Nephron (organoid): Measurements from ENCODE around the gene LYZL2.
"Not testable (repeated sequence)": the region's sequence is repeated elsewhere in the genome, so short reads cannot be mapped to it uniquely, and the experiment has no call there.

Experiments used
- H3K27ac Mint-ChIP-seq, 3 experiments: 2 replicates each; pipeline ENCODE4 v1.8.0; 2020; ENCODE audit warnings: mixed read lengths in 3 of 3, mild to moderate bottlenecking in 2 of 3, moderate library complexity in 1 of 3
- H3K27me3 Mint-ChIP-seq: 2 replicates; pipeline ENCODE4 v1.8.0; 2021; ENCODE audit warnings: low read depth, mild to moderate bottlenecking, moderate library complexity, mixed read lengths
- H3K36me3 Mint-ChIP-seq: 2 replicates; pipeline ENCODE4 v1.8.0; 2020; ENCODE audit warnings: low read depth, mixed read lengths
- H3K4me1 Mint-ChIP-seq: 2 replicates; pipeline ENCODE4 v1.8.0; 2020; ENCODE audit warnings: mixed read lengths
- H3K4me3 Mint-ChIP-seq, 3 experiments: 2 replicates each; pipeline ENCODE4 v1.8.0; 2020; ENCODE audit warnings: mild to moderate bottlenecking in 3 of 3, mixed read lengths in 3 of 3, moderate library complexity in 2 of 3
- H3K9me3 Mint-ChIP-seq: 2 replicates; pipeline ENCODE4 v1.8.0; 2020; ENCODE audit warnings: mixed read lengths
- CTCF ChIP-seq, 3 experiments: fragments of 200-600 bp; sonication (generic); IDR thresholded peaks; one replicate each; pipeline ENCODE4 v1.5.0; 2021; ENCODE audit warnings: antibody characterized with exemption in 3 of 3; ENCODE audit not compliant: unreplicated experiment in 3 of 3

Gene LYZL2

DNA sequence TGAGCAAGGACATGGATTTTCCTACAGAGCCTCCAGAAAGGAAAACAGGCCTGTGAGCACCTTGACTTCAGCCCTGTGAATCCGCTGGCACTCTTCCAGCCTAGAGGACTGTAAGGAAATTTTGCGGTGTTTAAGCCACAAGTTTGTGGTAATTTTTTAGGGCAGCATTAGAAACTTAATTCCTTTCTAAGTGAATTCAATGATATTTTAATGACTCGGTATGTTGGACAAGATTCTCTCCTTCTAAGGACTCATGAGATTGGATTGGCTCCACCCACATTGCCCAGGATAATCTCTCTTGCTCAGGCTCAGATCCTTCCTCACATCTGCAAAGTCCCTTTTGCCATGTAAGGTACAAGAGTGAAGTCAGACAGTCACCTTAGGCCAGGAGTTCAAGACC is 4.5 kb downstream of the LYZL2 start:
- peaks cover 5% of the 10 kb centered on the region for H3K9me3 Mint-ChIP-seq
- H3K27me3 Mint-ChIP-seq, result peaks cover 3% of the 10 kb centered on the region
- no peaks in the 10 kb centered on the region for H3K4me1 Mint-ChIP-seq
- no peak overlapping the region for H3K4me3 Mint-ChIP-seq
- H3K36me3 Mint-ChIP-seq, result no peaks in the 10 kb centered on the region
- no peak for TF ChIP-seq CTCF (IDR thresholded peaks at IDR 0.05; ENCODE audit: unreplicated experiment in 3 of 3)
- no peak overlapping the region for H3K27ac Mint-ChIP-seq

GRCh38 chr10:30619966-30620365 is 9.6 kb downstream of the LYZL2 start:
- no peak overlapping the region for H3K4me3 Mint-ChIP-seq
- no peaks in the 10 kb centered on the region for H3K27me3 Mint-ChIP-seq
- no peak for TF ChIP-seq CTCF (IDR thresholded peaks at IDR 0.05; ENCODE audit: unreplicated experiment in 3 of 3)
- H3K9me3 Mint-ChIP-seq, result peaks cover 8% of the 10 kb centered on the region
- no peaks in the 10 kb centered on the region for H3K4me1 Mint-ChIP-seq
- no peak overlapping the region for H3K27ac Mint-ChIP-seq
- no peaks in the 10 kb centered on the region for H3K36me3 Mint-ChIP-seq

GRCh38 chr10:30617070-30617469 is 12.5 kb downstream of the LYZL2 start:
- Mint-ChIP-seq H3K27ac (no peak overlapping the region), H3K4me1 (peaks cover 6% of the 10 kb centered on the region), H3K4me3 (no peak overlapping the region), H3K27me3 (peaks cover 6% of the 10 kb centered on the region), H3K36me3 (no peaks in the 10 kb centered on the region), H3K9me3 (peaks cover 8% of the 10 kb centered on the region)
- no peak for TF ChIP-seq CTCF (IDR thresholded peaks at IDR 0.05; ENCODE audit: unreplicated experiment in 3 of 3)

DNA sequence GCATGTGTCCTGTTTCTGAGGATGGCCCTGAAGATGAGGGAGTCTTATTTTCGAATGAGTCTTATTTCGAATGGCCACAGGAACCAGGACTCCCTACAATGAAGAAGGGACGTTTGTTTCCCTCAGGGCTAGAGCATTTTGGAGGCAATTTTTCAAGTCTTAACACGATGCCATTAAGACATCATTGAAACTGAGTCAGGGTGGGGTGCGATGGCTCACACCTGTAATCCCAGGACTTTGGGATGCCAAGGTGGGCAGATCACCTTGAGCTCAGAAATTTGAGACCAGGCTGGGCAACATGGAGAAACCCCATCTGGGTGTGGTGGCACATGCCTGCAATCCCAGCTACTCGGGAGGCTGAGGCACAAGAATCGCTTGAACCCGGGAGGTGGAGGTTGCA is 18.5 kb downstream of the LYZL2 start:
- H3K36me3 Mint-ChIP-seq, H3K27ac Mint-ChIP-seq, H3K9me3 Mint-ChIP-seq, H3K27me3 Mint-ChIP-seq, H3K4me3 Mint-ChIP-seq: not testable (repeated sequence)
- H3K4me1 Mint-ChIP-seq, result peaks cover 18% of the 10 kb centered on the region

GRCh38 chr10:30607814-30608213 is 21.7 kb downstream of the LYZL2 start:
- Mint-ChIP-seq H3K4me1 (peaks cover 29% of the 10 kb centered on the region), H3K27ac (no peak overlapping the region)

DNA sequence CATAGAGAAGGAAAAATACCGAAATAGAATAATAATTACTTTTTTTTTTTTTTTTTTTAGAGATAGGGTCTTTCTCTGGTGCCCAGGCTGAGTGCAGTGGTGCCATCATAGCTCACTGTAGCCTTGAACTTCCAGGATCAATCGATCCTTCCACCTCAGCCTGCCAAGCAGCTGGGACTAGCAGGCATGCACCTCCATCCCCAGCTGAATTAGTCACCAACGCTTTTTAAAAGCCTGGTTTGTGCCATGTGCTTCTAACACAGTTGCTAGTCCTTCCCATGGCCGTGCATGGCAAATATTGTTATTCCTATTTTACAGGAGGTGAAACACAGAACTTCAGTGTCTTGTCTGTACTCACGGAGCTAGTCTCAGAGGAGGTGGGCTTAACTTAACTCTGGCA is 23.2 kb downstream of the LYZL2 start:
- peaks cover 7% of the 10 kb centered on the region for H3K9me3 Mint-ChIP-seq
- no peak overlapping the region for H3K27ac Mint-ChIP-seq
- no peak overlapping the region for H3K4me3 Mint-ChIP-seq
- peaks cover 19% of the 10 kb centered on the region for H3K4me1 Mint-ChIP-seq
- no peaks in the 10 kb centered on the region for H3K36me3 Mint-ChIP-seq
- no peaks in the 10 kb centered on the region for H3K27me3 Mint-ChIP-seq
- no peak for TF ChIP-seq CTCF (IDR thresholded peaks at IDR 0.05; ENCODE audit: unreplicated experiment in 3 of 3)

More at GRCh38 chr10:30607814-30608213, 21.7 kb downstream of the LYZL2 start:
- peaks cover 7% of the 10 kb centered on the region for H3K9me3 Mint-ChIP-seq
- peaks cover 3% of the 10 kb centered on the region for H3K27me3 Mint-ChIP-seq
- H3K4me3 Mint-ChIP-seq, result no peak overlapping the region
- no peaks in the 10 kb centered on the region for H3K36me3 Mint-ChIP-seq
- TF ChIP-seq CTCF (IDR thresholded peaks at IDR 0.05; ENCODE audit: unreplicated experiment in 3 of 3), result no peak

DNA sequence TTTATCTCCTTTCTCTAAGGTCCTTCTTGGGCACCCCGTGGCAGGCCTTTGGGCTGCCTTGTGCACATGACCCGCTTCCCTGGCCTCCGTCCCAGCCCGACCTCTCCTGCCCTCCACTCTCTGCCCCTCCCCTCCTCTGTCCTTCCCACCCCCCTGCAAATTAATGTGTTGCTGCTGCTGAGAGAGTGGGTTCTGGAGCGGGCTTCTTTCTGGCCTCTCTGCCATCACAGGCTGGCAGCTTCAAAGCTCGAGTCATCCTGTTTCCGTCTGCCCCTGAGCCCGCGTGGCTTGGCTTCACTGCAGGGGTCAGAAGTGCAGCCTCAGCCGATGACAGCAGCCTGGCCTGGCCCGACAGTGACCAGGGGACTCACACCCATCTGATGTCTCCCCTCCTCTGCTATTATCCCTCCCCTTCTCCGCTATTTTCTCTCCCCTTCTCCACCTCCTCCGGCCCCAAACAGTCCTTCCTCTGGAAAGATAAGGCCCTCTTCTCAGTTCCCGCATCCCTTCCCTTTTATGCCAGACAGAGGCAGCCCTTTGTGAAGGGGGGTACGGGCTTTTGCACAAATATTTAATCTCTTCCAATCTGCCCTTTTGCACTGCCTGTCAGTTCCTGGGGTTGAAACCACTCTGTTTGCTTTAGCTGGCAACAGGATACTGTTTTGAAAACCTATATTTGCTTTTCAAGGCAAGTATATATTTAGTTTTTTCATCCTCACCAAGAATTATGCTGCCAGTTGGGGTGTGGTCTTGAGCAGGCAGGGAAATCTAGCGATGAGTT is 24.0 kb downstream of the LYZL2 start:
- Mint-ChIP-seq H3K27ac (peak overlapping the region in 1 of 3 experiments; percentile 4), H3K4me1 (peaks cover 19% of the 10 kb centered on the region)
- not testable (repeated sequence) for H3K4me3 Mint-ChIP-seq, H3K36me3 Mint-ChIP-seq, H3K27me3 Mint-ChIP-seq, H3K9me3 Mint-ChIP-seq
